ENCODE measurements around the gene PRIMA1. TPM values are rescaled to one million over a fixed set of nuclear protein-coding genes. Genes with fewer than 3 reads are reported as not detected.

Gene PRIMA1
- total RNA-seq, 4 donors from 2014 or later: 14.0 to 28.8 (median 16.4) TPM

DNA sequence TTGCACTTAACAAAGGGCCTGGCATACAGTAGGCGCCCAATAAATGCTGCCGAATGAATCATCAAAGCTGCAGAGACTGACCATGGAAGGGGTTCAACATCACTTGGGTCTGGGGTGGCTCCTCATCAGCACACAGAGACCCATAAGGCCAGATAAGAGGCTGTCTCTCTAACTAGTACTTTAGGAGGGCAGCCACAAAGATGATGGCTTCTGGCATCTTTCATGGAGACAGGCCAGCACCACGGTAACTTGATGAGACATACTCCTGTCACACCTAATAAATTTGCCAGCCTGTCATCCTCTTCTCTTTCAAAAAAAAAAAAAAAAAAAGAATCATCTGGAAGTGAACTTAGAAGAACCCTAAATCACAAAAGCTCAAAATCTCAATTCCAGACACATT is 3.4 kb downstream of the PRIMA1 start:
- TF ChIP-seq EP300 (IDR thresholded peaks at IDR 0.05): no peak
- no peak for TF ChIP-seq POLR2A (IDR thresholded peaks at IDR 0.05)
- TF ChIP-seq, protein P1, sequence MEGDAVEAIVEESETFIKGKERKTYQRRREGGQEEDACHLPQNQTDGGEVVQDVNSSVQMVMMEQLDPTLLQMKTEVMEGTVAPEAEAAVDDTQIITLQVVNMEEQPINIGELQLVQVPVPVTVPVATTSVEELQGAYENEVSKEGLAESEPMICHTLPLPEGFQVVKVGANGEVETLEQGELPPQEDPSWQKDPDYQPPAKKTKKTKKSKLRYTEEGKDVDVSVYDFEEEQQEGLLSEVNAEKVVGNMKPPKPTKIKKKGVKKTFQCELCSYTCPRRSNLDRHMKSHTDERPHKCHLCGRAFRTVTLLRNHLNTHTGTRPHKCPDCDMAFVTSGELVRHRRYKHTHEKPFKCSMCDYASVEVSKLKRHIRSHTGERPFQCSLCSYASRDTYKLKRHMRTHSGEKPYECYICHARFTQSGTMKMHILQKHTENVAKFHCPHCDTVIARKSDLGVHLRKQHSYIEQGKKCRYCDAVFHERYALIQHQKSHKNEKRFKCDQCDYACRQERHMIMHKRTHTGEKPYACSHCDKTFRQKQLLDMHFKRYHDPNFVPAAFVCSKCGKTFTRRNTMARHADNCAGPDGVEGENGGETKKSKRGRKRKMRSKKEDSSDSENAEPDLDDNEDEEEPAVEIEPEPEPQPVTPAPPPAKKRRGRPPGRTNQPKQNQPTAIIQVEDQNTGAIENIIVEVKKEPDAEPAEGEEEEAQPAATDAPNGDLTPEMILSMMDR (IDR thresholded peaks at IDR 0.05): no peak
- TF ChIP-seq POLR2AphosphoS5 (IDR thresholded peaks at IDR 0.05): no peak
- no peak for ATAC-seq
- peak overlapping the region in 2 of 4 donors; percentile 93 to 94 for H3K27ac ChIP-seq

DNA sequence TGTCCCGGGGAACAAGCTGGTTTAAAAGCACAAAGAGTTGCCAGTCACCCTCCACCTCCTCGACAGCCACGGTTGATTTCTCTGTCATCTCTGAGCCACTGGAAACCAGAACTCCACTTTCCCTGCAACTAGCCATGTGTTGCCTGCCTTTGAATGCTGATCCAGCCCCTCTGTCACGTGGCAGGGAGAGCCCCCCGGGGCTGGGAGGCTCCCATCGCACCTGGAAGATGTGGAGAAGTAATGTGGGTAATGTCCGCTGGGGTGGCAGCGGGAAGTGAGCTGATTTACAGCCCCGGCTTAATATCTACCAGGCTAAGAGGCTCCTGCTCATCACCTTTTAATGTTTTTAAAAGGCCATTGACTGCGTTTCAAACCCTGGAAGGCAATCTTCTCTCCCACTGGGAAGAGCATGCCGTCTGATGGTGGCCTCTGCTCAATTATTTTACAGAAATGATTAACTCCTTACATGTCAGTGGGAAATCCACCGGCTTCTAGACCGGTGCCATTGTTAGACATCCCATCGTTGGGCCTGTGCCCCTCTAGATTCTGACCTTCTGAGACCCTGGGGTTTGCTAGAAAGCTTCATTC is 7.4 kb downstream of the PRIMA1 start:
- Histone ChIP-seq H3K27me3 (no peaks in the 10 kb centered on the region), H3K36me3 (peaks cover 0 to 25% of the 10 kb centered on the region in 2 donors), H3K4me1 (peaks cover 0 to 82% (median 5%) of the 10 kb centered on the region in 3 donors), H3K27ac (peak overlapping the region in 3 of 4 donors; percentile 54 to 74 (median 61)), H3K9me3 (no peaks in the 10 kb centered on the region), H3K4me3 (no peak overlapping the region)
- TF ChIP-seq POLR2AphosphoS5 (IDR thresholded peaks at IDR 0.05): no peak
- no peak for TF ChIP-seq POLR2A (IDR thresholded peaks at IDR 0.05)
- TF ChIP-seq, protein P1 (IDR thresholded peaks at IDR 0.05): no peak
- no peak for TF ChIP-seq EP300 (IDR thresholded peaks at IDR 0.05)
- 64 to 100% methylated on average over 2 to 4 of the region's 14 CpGs for WGBS, 2 donors (ENCODE audit: low coverage in 1 of 2)
- ATAC-seq: no peak

More for the DNA sequence above, 3.4 kb downstream of the PRIMA1 start:
- Histone ChIP-seq H3K4me3 (peak overlapping the region in 1 of 2 donors; percentile 79), H3K9me3 (no peaks in the 10 kb centered on the region), H3K4me1 (peaks cover 4 to 92% (median 23%) of the 10 kb centered on the region in 3 donors), H3K27me3 (no peaks in the 10 kb centered on the region), H3K36me3 (no peaks in the 10 kb centered on the region)
- WGBS, 2 donors (ENCODE audit: low coverage in 1 of 2): 20 to 60% methylated on average over 1 to 3 of the region's 3 CpGs

DNA sequence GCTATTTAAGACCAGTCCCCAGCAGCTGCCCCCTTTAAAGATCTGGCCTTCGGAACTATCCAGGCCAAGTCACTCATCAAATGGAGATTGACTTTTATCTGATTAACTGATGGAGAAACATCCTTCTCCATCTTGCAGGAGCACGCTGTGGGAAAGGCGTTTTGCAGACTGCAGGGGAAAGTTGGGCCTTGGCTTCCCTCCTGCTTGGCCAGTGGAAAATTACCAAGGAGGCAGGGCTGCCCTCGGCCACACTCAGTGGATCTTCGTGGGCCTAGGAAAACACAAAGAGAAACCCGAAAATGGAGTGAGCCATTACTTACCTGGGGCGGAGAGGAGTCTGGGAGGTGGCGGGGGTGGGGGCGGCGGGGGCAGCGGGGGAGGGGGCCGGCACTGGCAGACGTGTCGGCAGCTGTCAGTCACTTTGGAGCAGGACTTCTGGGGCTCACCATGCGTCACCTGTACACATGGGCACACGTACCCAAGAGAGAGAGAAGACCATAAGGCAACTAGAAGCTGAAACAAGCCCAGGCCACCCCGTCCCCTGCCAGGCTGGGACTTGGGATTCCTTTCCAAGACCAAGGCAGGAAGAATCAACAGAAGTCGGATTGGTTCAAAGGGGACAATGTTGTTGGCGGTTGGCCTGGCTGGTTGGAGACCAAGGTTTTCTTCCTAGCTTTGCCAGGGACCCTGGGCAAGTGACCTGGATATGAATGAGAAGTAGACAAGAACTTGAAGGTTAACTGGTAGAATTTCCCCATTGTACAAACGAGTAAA is 9.2 kb downstream of the PRIMA1 start:
- H3K27me3 ChIP-seq: no peaks in the 10 kb centered on the region
- H3K4me3 ChIP-seq: no peak overlapping the region
- ATAC-seq: no peak
- peak overlapping the region in 3 of 4 donors; percentile 54 to 74 (median 61) for H3K27ac ChIP-seq
- peaks cover 0 to 75% (median 0%) of the 10 kb centered on the region in 3 donors for H3K4me1 ChIP-seq
- 73% methylated on average over 2 of the region's 20 CpGs; no CpG with 5 or more reads in 1 of the 2 donors for WGBS, 2 donors (ENCODE audit: low coverage in 1 of 2)
- H3K36me3 ChIP-seq: peaks cover 0 to 38% of the 10 kb centered on the region in 2 donors
- TF ChIP-seq POLR2A (IDR thresholded peaks at IDR 0.05) (no peak), EP300 (IDR thresholded peaks at IDR 0.05) (no peak), POLR2AphosphoS5 (IDR thresholded peaks at IDR 0.05) (no peak)
- TF ChIP-seq, protein P1 (IDR thresholded peaks at IDR 0.05): no peak
- no peaks in the 10 kb centered on the region for H3K9me3 ChIP-seq

DNA sequence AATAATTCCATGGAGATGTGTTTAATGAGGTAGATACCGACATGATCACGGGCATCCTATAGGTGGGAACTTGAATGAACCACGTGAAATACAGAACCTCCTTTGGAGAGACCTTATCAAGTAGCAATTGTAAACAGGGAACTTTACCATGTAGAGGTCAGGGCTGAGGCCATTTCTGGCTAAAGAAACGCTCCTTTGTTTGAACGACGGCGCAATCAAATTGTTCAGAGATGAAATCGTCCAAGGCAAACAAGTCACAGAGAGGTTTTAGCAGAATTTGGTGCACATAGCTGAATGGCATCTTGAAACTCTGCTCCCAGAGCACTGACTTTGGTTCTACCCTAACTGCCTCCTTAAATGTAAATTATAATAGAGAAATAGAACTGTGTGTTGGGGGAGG is 9.8 kb downstream of the PRIMA1 start:
- WGBS, 2 donors (ENCODE audit: low coverage in 1 of 2): 81 to 82% methylated on average over 5 to 8 of the region's 8 CpGs
- H3K36me3 ChIP-seq: peaks cover 0 to 42% of the 10 kb centered on the region in 2 donors
- H3K27me3 ChIP-seq: no peaks in the 10 kb centered on the region
- H3K27ac ChIP-seq: peak overlapping the region in 3 of 4 donors; percentile 54 to 74 (median 61)
- ATAC-seq: no peak
- H3K9me3 ChIP-seq: no peaks in the 10 kb centered on the region
- TF ChIP-seq, protein P1 (IDR thresholded peaks at IDR 0.05): no peak
- no peak for TF ChIP-seq POLR2AphosphoS5 (IDR thresholded peaks at IDR 0.05)
- TF ChIP-seq EP300 (IDR thresholded peaks at IDR 0.05): no peak
- TF ChIP-seq POLR2A (IDR thresholded peaks at IDR 0.05): no peak
- peaks cover 0 to 72% (median 0%) of the 10 kb centered on the region in 3 donors for H3K4me1 ChIP-seq
- H3K4me3 ChIP-seq: no peak overlapping the region
